Nephron (organoid): Measurements from ENCODE around the gene APMAP.

ENCODE experiments used
- H3K27ac Mint-ChIP-seq, 3 experiments: 2 replicates each; pipeline ENCODE4 v1.8.0; 2020; ENCODE audit warnings: mixed read lengths in 3 of 3, mild to moderate bottlenecking in 2 of 3, moderate library complexity in 1 of 3
- H3K27me3 Mint-ChIP-seq: 2 replicates; pipeline ENCODE4 v1.8.0; 2021; ENCODE audit warnings: low read depth, mild to moderate bottlenecking, moderate library complexity, mixed read lengths
- H3K36me3 Mint-ChIP-seq: 2 replicates; pipeline ENCODE4 v1.8.0; 2020; ENCODE audit warnings: low read depth, mixed read lengths
- H3K4me1 Mint-ChIP-seq: 2 replicates; pipeline ENCODE4 v1.8.0; 2020; ENCODE audit warnings: mixed read lengths
- H3K4me3 Mint-ChIP-seq, 3 experiments: 2 replicates each; pipeline ENCODE4 v1.8.0; 2020; ENCODE audit warnings: mild to moderate bottlenecking in 3 of 3, mixed read lengths in 3 of 3, moderate library complexity in 2 of 3
- H3K9me3 Mint-ChIP-seq: 2 replicates; pipeline ENCODE4 v1.8.0; 2020; ENCODE audit warnings: mixed read lengths
- CTCF ChIP-seq, 3 experiments: fragments of 200-600 bp; sonication (generic); IDR thresholded peaks; one replicate each; pipeline ENCODE4 v1.5.0; 2021; ENCODE audit warnings: antibody characterized with exemption in 3 of 3; ENCODE audit not compliant: unreplicated experiment in 3 of 3

Gene APMAP, protein sequence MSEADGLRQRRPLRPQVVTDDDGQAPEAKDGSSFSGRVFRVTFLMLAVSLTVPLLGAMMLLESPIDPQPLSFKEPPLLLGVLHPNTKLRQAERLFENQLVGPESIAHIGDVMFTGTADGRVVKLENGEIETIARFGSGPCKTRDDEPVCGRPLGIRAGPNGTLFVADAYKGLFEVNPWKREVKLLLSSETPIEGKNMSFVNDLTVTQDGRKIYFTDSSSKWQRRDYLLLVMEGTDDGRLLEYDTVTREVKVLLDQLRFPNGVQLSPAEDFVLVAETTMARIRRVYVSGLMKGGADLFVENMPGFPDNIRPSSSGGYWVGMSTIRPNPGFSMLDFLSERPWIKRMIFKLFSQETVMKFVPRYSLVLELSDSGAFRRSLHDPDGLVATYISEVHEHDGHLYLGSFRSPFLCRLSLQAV

DNA sequence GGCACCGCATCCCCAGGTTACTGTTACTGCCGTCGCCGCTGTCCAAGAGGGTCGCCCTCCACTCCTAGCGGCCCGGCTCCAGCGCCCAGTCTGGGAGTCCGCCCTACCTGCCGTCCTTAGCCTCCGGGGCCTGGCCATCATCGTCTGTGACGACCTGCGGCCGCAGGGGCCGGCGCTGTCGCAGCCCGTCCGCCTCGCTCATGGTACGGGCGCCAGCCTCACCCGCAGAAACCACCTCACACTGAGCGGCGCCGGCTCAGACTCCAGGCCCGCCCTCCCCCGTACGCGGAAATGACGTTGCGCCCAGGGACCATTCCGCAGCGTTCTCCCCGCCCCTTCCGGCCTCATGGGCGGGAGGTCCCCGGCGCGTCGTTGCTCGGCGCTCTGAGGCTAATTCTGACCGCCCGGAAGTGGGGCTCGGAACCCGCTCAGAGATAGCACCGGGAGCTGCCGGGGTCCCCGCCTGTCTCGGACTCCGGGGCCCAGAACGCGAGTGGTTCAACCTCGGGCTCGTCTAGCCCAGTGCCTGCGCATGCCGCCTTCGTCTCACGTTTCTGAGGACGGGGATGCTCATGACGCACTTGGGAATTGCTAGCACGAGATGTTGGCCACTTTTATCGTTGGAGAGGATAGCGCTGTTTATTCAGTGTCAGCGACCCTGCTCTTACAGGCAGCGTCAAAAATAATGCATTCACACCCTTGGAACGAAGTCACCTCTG lies at the start of gene APMAP:
Gene APMAP, minus strand, starts transcription at position 265 of the 719 bp plus-strand sequence. Its CDS starts 63 bp downstream, at position 202.
- no peak for TF ChIP-seq CTCF (IDR thresholded peaks at IDR 0.05; ENCODE audit: unreplicated experiment in 3 of 3)
- peaks cover 37% of the 10 kb centered on the region for H3K4me1 Mint-ChIP-seq
- H3K36me3 Mint-ChIP-seq: no peaks in the 10 kb centered on the region
- no peaks in the 10 kb centered on the region for H3K9me3 Mint-ChIP-seq
- H3K27me3 Mint-ChIP-seq: peaks cover 12% of the 10 kb centered on the region
- peak within 1 kb of the TSS; percentile 92 to 96 (median 93) for H3K4me3 Mint-ChIP-seq
- peak within 1 kb of the TSS; percentile 71 to 92 (median 88) for H3K27ac Mint-ChIP-seq

DNA sequence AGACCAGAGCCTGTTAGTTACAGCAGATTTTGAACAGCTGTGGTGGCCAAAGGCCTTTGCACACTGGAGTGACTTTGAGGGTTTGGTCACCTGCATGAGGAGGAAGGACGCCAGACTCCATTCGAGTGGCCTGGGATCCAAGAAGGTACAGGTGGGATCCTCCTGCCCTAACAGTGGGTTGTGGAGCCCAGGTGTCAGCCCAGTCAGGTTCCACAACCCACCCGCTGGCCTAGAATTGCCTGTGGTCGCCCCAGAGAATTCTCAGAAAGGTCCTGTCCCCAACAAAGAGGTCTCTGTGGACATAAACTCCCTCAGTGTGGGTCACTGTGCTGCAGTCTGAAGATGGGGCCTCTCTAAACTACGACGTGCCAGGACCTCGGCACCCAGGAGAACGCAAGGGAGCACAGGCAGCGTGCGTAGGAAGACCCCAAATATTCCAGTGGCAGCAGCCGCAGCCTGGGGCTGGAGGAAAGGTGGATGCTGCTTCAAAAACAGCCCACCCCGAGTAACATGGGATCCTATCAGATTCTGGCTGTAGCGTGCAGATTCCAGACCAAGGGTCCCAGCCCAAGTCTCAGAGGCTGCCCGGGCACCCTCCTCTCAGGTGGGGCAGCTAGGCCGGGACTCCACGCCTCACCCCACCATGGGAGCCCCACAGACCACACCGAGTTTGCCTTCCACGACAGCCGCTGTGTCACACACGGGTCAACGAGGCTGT lies 49.4 kb upstream of the APMAP start:
- Mint-ChIP-seq H3K9me3 (no peaks in the 10 kb centered on the region), H3K36me3 (peaks cover 3% of the 10 kb centered on the region), H3K4me1 (peaks cover 40% of the 10 kb centered on the region), H3K4me3 (no peak overlapping the region), H3K27ac (no peak overlapping the region), H3K27me3 (peaks cover 4% of the 10 kb centered on the region)
- TF ChIP-seq CTCF (IDR thresholded peaks at IDR 0.05; ENCODE audit: unreplicated experiment in 3 of 3): no peak

- peaks cover 4% of the 10 kb centered on the region for H3K27me3 Mint-ChIP-seq
- no peak overlapping the region for H3K4me3 Mint-ChIP-seq
- no peak for TF ChIP-seq CTCF (IDR thresholded peaks at IDR 0.05; ENCODE audit: unreplicated experiment in 3 of 3)
- no peaks in the 10 kb centered on the region for H3K36me3 Mint-ChIP-seq
- peak overlapping the region in 2 of 3 experiments; percentile 86 to 87 for H3K27ac Mint-ChIP-seq
- H3K9me3 Mint-ChIP-seq: no peaks in the 10 kb centered on the region
- H3K4me1 Mint-ChIP-seq: peaks cover 53% of the 10 kb centered on the region
Observed at GRCh38 chr20:25040438-25040831, 47.9 kb upstream of the APMAP start.

DNA sequence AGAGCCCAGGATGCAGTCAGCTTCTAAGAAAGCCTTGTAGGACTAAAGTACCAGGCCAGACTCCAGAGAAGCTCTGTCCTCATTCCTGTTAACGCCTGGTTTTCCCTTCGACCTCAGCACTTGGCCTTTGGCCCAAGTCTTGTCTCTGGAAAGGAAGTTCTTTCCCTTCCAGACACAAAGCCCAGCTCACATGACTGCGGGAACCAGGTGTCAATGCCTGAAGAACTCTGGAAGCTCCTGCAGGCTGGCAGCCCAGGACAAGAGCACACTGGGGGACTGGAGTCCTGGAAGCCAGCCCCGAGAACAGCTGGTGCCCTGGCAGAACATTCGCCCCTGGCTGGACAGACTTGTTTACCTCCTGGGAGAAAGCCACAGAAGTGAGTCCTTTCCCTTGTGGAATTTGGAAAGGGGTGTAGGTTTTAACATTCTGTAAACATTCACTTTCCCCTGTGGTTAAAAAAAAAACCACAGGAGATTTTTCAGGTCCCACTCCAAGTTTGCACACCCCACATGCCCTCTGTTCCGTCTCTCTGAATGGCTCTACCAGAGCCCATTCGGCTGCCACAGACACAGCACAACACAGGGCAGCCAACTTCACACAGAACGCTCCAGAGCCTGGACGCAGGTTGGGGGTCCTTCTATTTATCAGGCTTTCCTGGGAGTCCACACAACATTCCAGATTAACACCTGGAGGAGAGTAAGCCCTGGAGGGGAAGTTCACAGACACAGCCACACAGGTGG lies 47.3 kb upstream of the APMAP start:
- Mint-ChIP-seq H3K27me3 (peaks cover 4% of the 10 kb centered on the region), H3K4me1 (peaks cover 53% of the 10 kb centered on the region)

More for the DNA sequence above, 47.3 kb upstream of the APMAP start:
- Mint-ChIP-seq H3K36me3 (no peaks in the 10 kb centered on the region), H3K27ac (peak overlapping the region in 2 of 3 experiments; percentile 86 to 87), H3K4me3 (peak overlapping the region in 1 of 3 experiments; percentile 20), H3K9me3 (no peaks in the 10 kb centered on the region)
- no peak for TF ChIP-seq CTCF (IDR thresholded peaks at IDR 0.05; ENCODE audit: unreplicated experiment in 3 of 3)
